CD4-positive, CD25-positive, alpha-beta regulatory T cell (primary cell): Measurements from ENCODE around the gene STRA6. TPM values are rescaled to one million over a fixed set of nuclear protein-coding genes. Genes with fewer than 3 reads are reported as not detected.

Source experiments
- ATAC-seq, 2 donors: fragments of 150-1000 bp; cut with Tn5 transposase; one replicate each; pipeline ENCODE4 v1.10.0; 2021; ENCODE audit warnings: low read depth in 2 of 2, moderate number of reproducible peaks in 2 of 2, moderate library complexity in 1 of 2
- DNase-seq, 3 donors: peaks; one replicate each; pipeline versions ENCODE4 v3.0.0 to v3.0.0-alpha.2; 2012 to 2022; ENCODE audit warnings: mixed read lengths in 1 of 3
- H3K27ac ChIP-seq: one replicate; pipeline ENCODE4 v1.7.0; 2013; ENCODE audit warnings: mild to moderate bottlenecking, low read length; ENCODE audit not compliant: insufficient read depth, poor library complexity, severe bottlenecking
- H3K27me3 ChIP-seq: one replicate; pipeline ENCODE4 v1.7.0; 2013; ENCODE audit warnings: low read length; ENCODE audit not compliant: control insufficient read depth, insufficient read depth
- H3K36me3 ChIP-seq: one replicate; pipeline ENCODE4 v1.7.0; 2013; ENCODE audit warnings: mild to moderate bottlenecking, low read length, moderate library complexity; ENCODE audit not compliant: control insufficient read depth, insufficient read depth
- H3K4me1 ChIP-seq: 2 replicates; pipeline ENCODE4 v1.7.0; 2013; ENCODE audit warnings: mild to moderate bottlenecking, low read length; ENCODE audit not compliant: insufficient read depth, control insufficient read depth, poor library complexity, severe bottlenecking
- H3K4me3 ChIP-seq: one replicate; pipeline ENCODE4 v1.7.0; 2013; ENCODE audit warnings: low read depth, mild to moderate bottlenecking, low read length, moderate library complexity
- H3K9me3 ChIP-seq, 2 experiments: 1 replicate in 1 of 2; 2 replicates in 1 of 2; pipeline ENCODE4 v1.7.0; 2013; ENCODE audit warnings: low read length in 2 of 2, mild to moderate bottlenecking in 1 of 2, moderate library complexity in 1 of 2; ENCODE audit not compliant: control insufficient read depth in 2 of 2
- H3K27ac Mint-ChIP-seq, 3 donors: one replicate each; pipeline ENCODE4 v1.8.0; 2020 to 2022; ENCODE audit warnings: mild to moderate bottlenecking in 3 of 3, mixed read lengths in 3 of 3, moderate library complexity in 2 of 3
- H3K27me3 Mint-ChIP-seq: one replicate; pipeline ENCODE4 v1.8.0; 2022; ENCODE audit warnings: mild to moderate bottlenecking, mixed read lengths
- H3K36me3 Mint-ChIP-seq: one replicate; pipeline ENCODE4 v1.8.0; 2020; ENCODE audit warnings: mixed read lengths
- H3K4me1 Mint-ChIP-seq, 4 donors: one replicate each; pipeline ENCODE4 v1.8.0; 2020 to 2022; ENCODE audit warnings: mixed read lengths in 4 of 4, mild to moderate bottlenecking in 1 of 4
- H3K4me3 Mint-ChIP-seq, 4 donors: one replicate each; pipeline ENCODE4 v1.8.0; 2020 to 2022; ENCODE audit warnings: mild to moderate bottlenecking in 4 of 4, mixed read lengths in 4 of 4, moderate library complexity in 3 of 4
- H3K9me3 Mint-ChIP-seq, 7 donors: one replicate each; pipeline ENCODE4 v1.8.0; 2020 to 2022; ENCODE audit warnings: mixed read lengths in 7 of 7, mild to moderate bottlenecking in 3 of 7, moderate library complexity in 2 of 7
- polyA plus RNA-seq, 4 donors: library from polyadenylated mRNA; unstranded; fragments of 300-500 nt; fragmentation: Illumina TruSeq; gene quantifications; one replicate each; pipeline ENCODE4 v1.2.3, GENCODE V29; 2021
- total RNA-seq: library from RNA; stranded (reverse); gene quantifications from one replicate; pipeline ENCODE4 v1.2.3, GENCODE V29; 2022

The STRA6 gene
- total and polyA plus RNA-seq, 5 donors from 2014 or later: not detected

DNA sequence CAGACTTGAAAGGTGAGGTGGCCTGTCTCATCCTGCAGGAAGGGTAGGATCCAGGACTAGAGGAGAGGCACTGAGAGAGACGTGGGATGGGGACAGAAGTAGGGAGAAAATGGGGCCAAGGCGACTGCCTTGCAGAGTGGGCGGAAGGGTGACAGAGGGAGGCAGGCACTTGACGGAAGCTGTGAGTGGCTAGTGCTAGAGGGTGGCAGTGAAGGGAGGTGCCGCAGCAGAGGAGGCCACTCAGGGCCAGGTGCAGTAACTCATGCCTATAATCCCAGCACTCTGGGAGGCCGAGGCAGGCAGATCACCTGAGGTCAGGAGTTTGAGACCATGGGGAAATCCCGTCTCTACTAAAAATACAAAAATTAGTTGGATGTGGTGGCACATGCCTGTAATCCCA is 40.8 kb upstream of the STRA6 start:
- Histone ChIP-seq H3K4me3 (no peak overlapping the region), H3K27ac (no peak overlapping the region), H3K36me3 (no peaks in the 10 kb centered on the region), H3K27me3 (no peaks in the 10 kb centered on the region), H3K4me1 (peaks cover 5% of the 10 kb centered on the region), H3K9me3 (no peaks in the 10 kb centered on the region)
- Mint-ChIP-seq H3K4me1 (peaks cover 0 to 9% (median 2%) of the 10 kb centered on the region in 4 donors), H3K27me3 (peaks cover 39% of the 10 kb centered on the region), H3K9me3 (peaks cover 0 to 3% (median 0%) of the 10 kb centered on the region in 7 donors), H3K27ac (no peak overlapping the region), H3K36me3 (no peaks in the 10 kb centered on the region), H3K4me3 (no peak overlapping the region)
- no peak for ATAC-seq
- DNase-seq: no peak

DNA sequence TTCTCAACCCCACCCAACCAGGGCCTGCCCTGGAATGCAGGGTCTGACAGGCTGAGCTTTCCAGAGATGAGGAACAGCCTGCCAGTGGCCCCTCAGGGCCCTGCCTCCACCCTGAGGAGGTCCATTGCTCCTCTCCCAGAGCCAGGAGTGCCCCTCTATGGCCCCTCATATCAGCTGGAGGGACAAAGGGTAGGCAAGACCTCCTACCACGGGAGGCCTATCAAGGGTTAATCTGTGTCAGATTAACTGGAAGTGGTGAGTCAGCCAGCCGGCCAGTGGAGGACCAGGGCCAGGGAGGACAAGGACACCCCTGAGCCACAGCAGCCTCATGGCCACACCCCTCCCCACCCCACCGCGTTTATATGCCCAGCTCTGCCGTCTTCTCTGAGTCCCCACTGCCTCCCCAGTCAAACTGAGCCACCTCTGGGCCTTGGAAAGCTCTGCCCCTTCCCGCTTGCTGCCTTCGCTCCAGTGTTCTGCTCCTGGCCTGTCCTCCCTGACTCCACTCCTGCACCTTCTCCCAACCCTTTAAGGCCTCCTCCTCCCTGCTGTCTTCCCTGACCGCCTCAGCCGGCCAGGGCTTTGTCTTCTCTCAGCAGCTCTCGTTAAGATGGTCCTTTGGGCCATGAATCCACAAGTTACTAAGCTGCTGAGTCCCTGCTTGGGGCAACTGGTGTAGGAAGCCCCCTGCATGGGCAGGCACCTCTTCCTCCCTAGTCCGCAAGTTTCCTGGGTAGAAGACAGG is 40.0 kb upstream of the STRA6 start:
- ATAC-seq (no peak), DNase-seq (no peak)
- Mint-ChIP-seq H3K9me3 (peaks cover 0 to 3% (median 0%) of the 10 kb centered on the region in 7 donors), H3K36me3 (no peaks in the 10 kb centered on the region), H3K27ac (no peak overlapping the region), H3K4me1 (peaks cover 0 to 9% (median 2%) of the 10 kb centered on the region in 4 donors), H3K4me3 (no peak overlapping the region), H3K27me3 (peaks cover 40% of the 10 kb centered on the region)
- Histone ChIP-seq H3K36me3 (no peaks in the 10 kb centered on the region), H3K9me3 (no peaks in the 10 kb centered on the region), H3K4me3 (no peak overlapping the region), H3K27ac (no peak overlapping the region), H3K27me3 (no peaks in the 10 kb centered on the region), H3K4me1 (peaks cover 5% of the 10 kb centered on the region)

- Histone ChIP-seq H3K4me3 (no peak overlapping the region), H3K27me3 (no peaks in the 10 kb centered on the region), H3K9me3 (no peaks in the 10 kb centered on the region), H3K27ac (no peak overlapping the region), H3K36me3 (no peaks in the 10 kb centered on the region), H3K4me1 (peaks cover 5% of the 10 kb centered on the region)
- ATAC-seq (no peak), DNase-seq (no peak)
- Mint-ChIP-seq H3K36me3 (no peaks in the 10 kb centered on the region), H3K9me3 (peaks cover 0 to 4% (median 0%) of the 10 kb centered on the region in 7 donors), H3K4me1 (peaks cover 0 to 9% (median 2%) of the 10 kb centered on the region in 4 donors), H3K27me3 (peaks cover 30% of the 10 kb centered on the region), H3K4me3 (no peak overlapping the region), H3K27ac (peak overlapping the region in 1 of 3 donors; percentile 13)
Observed at GRCh38 chr15:74240897-74241614, 38.5 kb upstream of the STRA6 start.

- Mint-ChIP-seq H3K9me3 (peaks cover 0 to 4% (median 0%) of the 10 kb centered on the region in 7 donors), H3K36me3 (no peaks in the 10 kb centered on the region), H3K4me1 (peaks cover 0 to 6% (median 2%) of the 10 kb centered on the region in 4 donors), H3K27ac (no peak overlapping the region), H3K4me3 (no peak overlapping the region), H3K27me3 (peaks cover 27% of the 10 kb centered on the region)
- peaks cover 1% of the 10 kb centered on the region for H3K4me1 ChIP-seq
- no peaks in the 10 kb centered on the region for H3K27me3 ChIP-seq
- H3K27ac ChIP-seq: no peak overlapping the region
- H3K9me3 ChIP-seq: no peaks in the 10 kb centered on the region
- H3K4me3 ChIP-seq: no peak overlapping the region
- no peak for DNase-seq
- no peak for ATAC-seq
- no peaks in the 10 kb centered on the region for H3K36me3 ChIP-seq
Observed at GRCh38 chr15:74240002-74240568, 37.5 kb upstream of the STRA6 start.

DNA sequence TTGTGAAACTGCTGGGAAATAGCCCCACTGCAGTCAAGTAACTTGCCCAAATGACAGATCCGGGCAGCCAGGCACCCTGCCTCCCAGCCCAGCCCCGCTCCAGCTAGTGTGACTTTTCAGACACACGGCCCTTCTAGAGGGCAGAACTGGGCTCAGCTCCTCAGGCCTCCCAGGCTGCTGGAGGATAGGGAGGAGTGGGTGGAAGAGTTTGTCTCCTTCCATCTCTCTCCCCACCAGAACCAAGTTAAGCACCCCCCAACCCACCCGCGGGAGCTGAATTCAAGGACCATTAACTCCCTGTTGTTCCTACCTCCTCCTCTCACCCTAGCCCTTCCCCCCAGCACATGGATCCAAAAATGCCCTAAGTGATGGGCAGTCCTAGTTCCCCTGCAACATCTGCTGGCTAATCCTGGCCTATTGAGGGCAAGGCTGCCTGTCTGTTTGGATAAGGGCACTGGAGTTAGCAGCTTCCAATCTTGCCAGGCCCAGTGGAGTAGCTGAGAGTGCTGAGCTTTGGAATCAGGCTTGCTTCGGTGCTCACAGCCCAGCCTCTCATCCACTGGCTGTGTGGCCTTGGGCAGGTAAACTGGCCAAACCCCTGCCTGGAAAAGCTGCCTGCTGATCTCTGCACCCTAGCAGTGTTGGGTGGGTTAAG is 36.6 kb upstream of the STRA6 start:
- Histone ChIP-seq H3K36me3 (no peaks in the 10 kb centered on the region), H3K9me3 (no peaks in the 10 kb centered on the region), H3K4me1 (no peaks in the 10 kb centered on the region), H3K4me3 (no peak overlapping the region), H3K27ac (no peak overlapping the region), H3K27me3 (no peaks in the 10 kb centered on the region)
- Mint-ChIP-seq H3K4me1 (no peaks in the 10 kb centered on the region), H3K4me3 (no peak overlapping the region), H3K27me3 (peaks cover 19% of the 10 kb centered on the region), H3K9me3 (peaks cover 0 to 4% (median 0%) of the 10 kb centered on the region in 7 donors), H3K36me3 (no peaks in the 10 kb centered on the region), H3K27ac (no peak overlapping the region)
- no peak for DNase-seq
- no peak for ATAC-seq

- H3K4me3 Mint-ChIP-seq: peak within 1 kb of the TSS in 1 of 4 donors; percentile 71
- H3K36me3 Mint-ChIP-seq: no peaks in the 10 kb centered on the region
- Histone ChIP-seq H3K4me3 (no peak within 1 kb of the TSS), H3K9me3 (no peaks in the 10 kb centered on the region), H3K4me1 (no peaks in the 10 kb centered on the region), H3K27ac (no peak within 1 kb of the TSS), H3K36me3 (no peaks in the 10 kb centered on the region), H3K27me3 (no peaks in the 10 kb centered on the region)
- no peaks in the 10 kb centered on the region for H3K4me1 Mint-ChIP-seq
- DNase-seq (no peak), ATAC-seq (no peak)
- H3K27me3 Mint-ChIP-seq: peaks cover 27% of the 10 kb centered on the region
- no peak within 1 kb of the TSS for H3K27ac Mint-ChIP-seq
- peaks cover 0 to 2% (median 0%) of the 10 kb centered on the region in 7 donors for H3K9me3 Mint-ChIP-seq
Observed at GRCh38 chr15:74235962-74236361, 33.4 kb upstream of the STRA6 start, which contains the start of gene CCDC33. TSS of gene CCDC33 (plus strand) at chr15:74236326. CDS start at chr15:74236720, 394 bp downstream.

DNA sequence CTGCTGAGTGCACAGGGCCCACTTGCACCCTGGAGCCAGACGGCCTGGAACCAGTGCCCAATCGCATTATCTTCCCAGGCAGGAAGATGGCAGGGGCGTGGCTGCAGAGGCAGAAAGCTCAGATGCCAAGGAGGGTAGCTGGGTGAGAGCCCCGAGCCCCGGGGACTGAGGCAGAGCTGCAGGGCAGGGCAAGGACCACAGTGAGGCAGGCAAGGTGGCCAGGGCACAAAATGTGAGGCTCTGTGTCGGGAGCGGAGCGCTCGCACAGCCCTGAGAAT is 31.9 kb upstream of the STRA6 start:
- DNase-seq: no peak
- no peak overlapping the region for H3K4me3 ChIP-seq
- H3K9me3 ChIP-seq: no peaks in the 10 kb centered on the region
- Mint-ChIP-seq H3K9me3 (peaks cover 0 to 2% (median 0%) of the 10 kb centered on the region in 7 donors), H3K4me3 (no peak overlapping the region), H3K36me3 (no peaks in the 10 kb centered on the region), H3K4me1 (no peaks in the 10 kb centered on the region), H3K27me3 (peaks cover 27% of the 10 kb centered on the region), H3K27ac (no peak overlapping the region)
- no peak overlapping the region for H3K27ac ChIP-seq
- ATAC-seq: no peak
- no peaks in the 10 kb centered on the region for H3K4me1 ChIP-seq
- H3K36me3 ChIP-seq: no peaks in the 10 kb centered on the region
- H3K27me3 ChIP-seq: no peaks in the 10 kb centered on the region
